Esophagus (tissue), 2 donors: ENCODE measurements around the gene UMAD1. TPM values are rescaled to one million over a fixed set of nuclear protein-coding genes. Genes with fewer than 3 reads are reported as not detected.

Experiments used
- H3K27ac ChIP-seq, 2 donors: one replicate each; pipeline ENCODE4 v1.5.1; 2013; ENCODE audit warnings: low read depth in 2 of 2, mild to moderate bottlenecking in 2 of 2, inconsistent platforms in 1 of 2, low read length in 1 of 2, moderate library complexity in 1 of 2
- H3K27me3 ChIP-seq, 2 donors: one replicate each; pipeline ENCODE4 v1.6.1; 2013; ENCODE audit warnings: low read length in 2 of 2, control low read depth in 1 of 2, mild to moderate bottlenecking in 1 of 2; ENCODE audit not compliant: insufficient read depth in 2 of 2, control insufficient read depth in 1 of 2
- H3K36me3 ChIP-seq, 2 donors: one replicate each; pipeline ENCODE4 v1.6.1; 2013; ENCODE audit warnings: low read length in 1 of 2; ENCODE audit not compliant: control insufficient read depth in 2 of 2, insufficient read depth in 2 of 2
- H3K4me1 ChIP-seq, 2 donors: one replicate each; pipeline ENCODE4 v1.6.1; 2013; ENCODE audit warnings: low read length in 1 of 2; ENCODE audit not compliant: control insufficient read depth in 2 of 2, insufficient read depth in 2 of 2
- H3K4me3 ChIP-seq, 2 donors: one replicate each; pipeline ENCODE4 v1.5.1; 2013; ENCODE audit warnings: low read length in 2 of 2, mild to moderate bottlenecking in 2 of 2, low read depth in 1 of 2, moderate library complexity in 1 of 2
- H3K9me3 ChIP-seq, 2 donors: one replicate each; pipeline ENCODE4 v1.6.1; 2013; ENCODE audit warnings: mild to moderate bottlenecking in 2 of 2, low read depth in 1 of 2, low read length in 1 of 2, moderate library complexity in 1 of 2; ENCODE audit not compliant: control insufficient read depth in 2 of 2, insufficient read depth in 1 of 2
- WGBS, 2 donors: extraction: QIAGEN DNeasy Blood & Tissue Kit; methylation state at CpG; one replicate each; pipeline ENCODE4 v1.1.7; 2013; 5-methylcytosine and 5-hydroxymethylcytosine counted together
- polyA plus RNA-seq, 2 donors: library from polyadenylated mRNA; stranded (reverse); fragments of 200-250 nt; gene quantifications; one replicate each; pipeline ENCODE4 v1.2.3, GENCODE V29; 2013
- donor health status: healthy with polysubstance abuse.
- donor health status: Bipolar disorder and iron deficiency.

UMAD1 gene
- polyA plus RNA-seq, 2 donors: 1.8 to 4.9 TPM

DNA sequence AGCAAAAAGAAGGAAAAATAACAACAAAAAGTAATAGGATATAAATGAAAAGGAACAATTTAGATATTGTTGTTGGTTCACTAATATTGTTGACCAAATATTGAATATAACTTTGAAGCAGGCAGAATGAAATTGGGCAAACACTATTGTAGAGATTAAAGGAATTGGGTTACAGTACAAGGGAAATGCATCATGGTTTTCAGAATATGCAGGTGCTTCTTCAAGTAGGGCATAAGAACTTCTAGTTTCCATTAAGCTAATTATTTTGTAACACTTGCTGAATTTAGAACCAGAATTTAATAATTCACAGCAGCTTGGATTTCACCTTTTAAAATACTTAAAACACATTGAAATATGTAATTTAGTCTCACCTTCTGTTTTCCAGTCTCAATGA lies 41.4 kb downstream of the UMAD1 start:
- no peaks in the 10 kb centered on the region for H3K4me1 ChIP-seq
- H3K27me3 ChIP-seq: no peaks in the 10 kb centered on the region
- no peak overlapping the region for H3K4me3 ChIP-seq
- H3K27ac ChIP-seq: no peak overlapping the region
- H3K9me3 ChIP-seq: no peaks in the 10 kb centered on the region
- no peaks in the 10 kb centered on the region for H3K36me3 ChIP-seq

DNA sequence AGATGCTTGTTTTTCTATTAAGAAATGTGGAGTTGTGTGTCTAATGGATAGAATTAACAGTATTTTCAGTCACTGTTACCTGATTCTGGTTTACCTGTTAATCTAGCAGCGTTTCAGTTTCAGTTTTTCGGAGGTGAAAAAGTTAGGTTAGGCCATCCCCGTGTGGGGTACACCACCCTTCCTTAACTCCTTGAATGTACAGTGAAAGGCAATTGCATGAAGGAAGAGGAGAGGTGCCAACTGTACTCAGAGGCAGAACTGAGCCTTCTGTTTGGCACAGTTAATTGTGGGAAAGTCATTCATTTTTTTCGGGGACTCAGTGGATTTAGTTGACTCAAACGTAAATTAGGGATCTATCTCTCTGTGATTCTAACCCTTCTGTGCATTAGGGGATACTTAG lies 42.3 kb downstream of the UMAD1 start:
- Histone ChIP-seq H3K4me1 (no peaks in the 10 kb centered on the region), H3K36me3 (no peaks in the 10 kb centered on the region), H3K4me3 (no peak overlapping the region), H3K27me3 (no peaks in the 10 kb centered on the region), H3K9me3 (no peaks in the 10 kb centered on the region), H3K27ac (no peak overlapping the region)
- 44 to 52% methylated on average over 5 of the region's 5 CpGs for WGBS, 2 donors

DNA sequence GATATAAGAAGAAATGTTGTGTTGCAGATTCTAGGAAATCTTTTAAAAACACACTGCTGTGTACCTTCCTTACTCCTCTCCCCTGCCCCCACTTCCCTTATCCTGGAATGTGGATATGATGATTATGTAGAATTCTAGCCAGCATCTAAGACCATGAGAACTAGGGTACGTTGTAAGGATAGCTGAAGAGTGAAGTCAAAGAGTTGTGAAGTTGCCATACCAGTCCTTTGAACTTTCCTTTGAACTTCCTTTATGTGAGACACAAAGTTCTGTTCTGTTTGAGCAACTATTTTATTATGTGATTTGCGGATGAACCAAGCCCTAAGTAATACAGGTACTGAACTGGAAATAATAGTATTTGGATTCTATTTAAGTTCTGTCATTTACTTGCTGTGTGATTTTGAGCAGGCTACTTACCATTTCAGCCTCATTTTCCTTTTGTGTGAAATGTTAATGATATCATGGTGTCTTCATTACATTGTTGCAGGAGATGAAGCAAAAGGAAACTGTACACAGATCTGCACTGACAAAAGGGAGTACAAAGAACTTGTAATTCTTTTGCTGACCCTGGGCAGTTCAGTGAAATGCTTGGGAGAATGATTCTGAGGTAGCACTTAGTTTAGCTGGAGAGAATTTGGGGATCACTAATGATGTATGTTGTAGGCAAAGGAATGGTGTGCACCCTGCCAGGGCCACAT lies 46.4 kb downstream of the UMAD1 start:
- Histone ChIP-seq H3K9me3 (no peaks in the 10 kb centered on the region), H3K4me3 (no peak overlapping the region), H3K27ac (no peak overlapping the region), H3K27me3 (no peaks in the 10 kb centered on the region), H3K4me1 (no peaks in the 10 kb centered on the region), H3K36me3 (no peaks in the 10 kb centered on the region)
- WGBS, 2 donors: 61 to 70% methylated on average over 2 of the region's 2 CpGs

DNA sequence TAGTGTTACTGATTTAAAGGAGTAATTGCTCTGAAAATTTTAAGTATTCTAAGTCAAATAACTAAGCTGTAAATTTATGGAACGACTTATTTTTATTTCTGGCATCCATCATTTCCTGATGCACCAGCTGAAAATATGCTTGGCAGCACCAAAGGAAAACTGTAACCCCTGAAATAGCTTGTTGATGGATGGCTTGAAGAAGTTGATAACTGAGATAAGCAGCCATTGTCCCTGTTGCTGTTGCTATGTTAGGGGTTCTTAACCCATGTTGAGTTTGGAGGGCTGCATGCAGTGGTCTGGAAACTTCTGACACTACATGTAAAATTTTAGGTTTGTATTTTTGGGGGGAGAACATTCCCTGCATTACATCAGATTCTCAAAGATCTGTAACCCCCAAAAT lies 47.2 kb downstream of the UMAD1 start:
- Histone ChIP-seq H3K27me3 (no peaks in the 10 kb centered on the region), H3K4me3 (no peak overlapping the region), H3K4me1 (no peaks in the 10 kb centered on the region), H3K9me3 (no peaks in the 10 kb centered on the region), H3K36me3 (no peaks in the 10 kb centered on the region), H3K27ac (no peak overlapping the region)
- 40 to 55% methylated on average over 1 of the region's 1 CpG for WGBS, 2 donors

DNA sequence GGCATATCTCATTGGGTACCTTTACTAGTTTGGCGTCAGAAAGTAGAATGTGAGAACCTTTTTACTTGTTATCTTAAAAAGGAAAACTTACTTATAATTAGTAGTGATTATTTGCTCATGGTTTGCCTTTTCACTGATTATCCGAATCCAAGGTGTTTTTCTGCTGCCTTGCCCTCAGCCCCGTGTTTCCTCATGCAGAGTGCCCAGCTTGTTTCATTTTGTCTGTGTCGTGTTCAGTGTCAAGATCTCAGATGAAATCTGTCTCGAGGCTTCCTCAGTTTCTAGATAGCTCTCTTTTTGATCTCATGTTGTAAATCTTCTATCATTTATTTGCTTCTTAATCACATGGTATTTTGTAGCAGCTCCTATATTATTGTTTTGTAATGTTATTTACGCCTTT lies 47.8 kb downstream of the UMAD1 start:
- Histone ChIP-seq H3K27me3 (no peaks in the 10 kb centered on the region), H3K4me3 (no peak overlapping the region), H3K36me3 (no peaks in the 10 kb centered on the region), H3K4me1 (no peaks in the 10 kb centered on the region), H3K27ac (no peak overlapping the region), H3K9me3 (no peaks in the 10 kb centered on the region)
- 63 to 72% methylated on average over 6 of the region's 6 CpGs for WGBS, 2 donors

DNA sequence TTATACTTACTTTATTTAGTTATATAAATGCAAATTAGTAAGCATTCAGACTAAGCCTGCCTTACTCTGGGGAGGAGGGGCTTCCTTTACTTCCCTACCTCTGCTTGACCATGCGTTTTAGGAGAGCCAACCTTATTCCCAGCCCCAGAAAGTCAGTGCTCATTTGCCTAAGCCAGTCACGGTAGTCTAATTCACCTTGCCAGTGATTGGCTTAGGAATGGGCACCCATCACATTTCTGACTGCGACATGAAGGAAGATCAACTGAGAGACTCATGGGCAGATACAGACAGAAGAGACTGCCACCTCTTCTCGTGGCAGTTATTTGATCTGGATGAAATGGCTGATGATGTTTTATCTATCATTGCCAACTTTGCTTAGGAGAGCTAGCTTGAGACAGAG lies 48.4 kb downstream of the UMAD1 start:
- Histone ChIP-seq H3K9me3 (no peaks in the 10 kb centered on the region), H3K4me1 (no peaks in the 10 kb centered on the region), H3K27me3 (no peaks in the 10 kb centered on the region), H3K36me3 (no peaks in the 10 kb centered on the region), H3K27ac (no peak overlapping the region), H3K4me3 (no peak overlapping the region)
- 93% methylated on average over 4 of the region's 4 CpGs for WGBS, 2 donors

DNA sequence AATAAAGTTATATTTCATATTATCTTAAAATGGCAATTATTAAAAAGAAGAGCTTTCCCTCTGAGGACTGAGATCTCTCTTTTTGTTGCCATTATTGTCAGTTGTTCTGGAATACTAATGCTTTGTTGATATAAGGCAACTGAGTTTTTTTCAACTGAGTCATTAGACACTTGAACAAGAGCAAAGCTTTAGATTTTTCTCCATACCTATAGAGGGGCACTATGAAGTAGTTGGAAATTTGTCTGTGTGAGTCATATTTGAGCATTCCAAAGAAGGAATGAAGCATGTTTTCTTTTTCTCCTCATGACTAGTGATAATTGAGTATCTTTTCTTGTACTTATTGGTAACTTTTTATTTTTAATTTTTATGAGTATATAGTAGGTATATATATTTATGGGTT lies 53.3 kb downstream of the UMAD1 start:
- Histone ChIP-seq H3K27me3 (no peaks in the 10 kb centered on the region), H3K4me3 (no peak overlapping the region), H3K4me1 (no peaks in the 10 kb centered on the region), H3K36me3 (no peaks in the 10 kb centered on the region), H3K9me3 (no peaks in the 10 kb centered on the region), H3K27ac (no peak overlapping the region)

DNA sequence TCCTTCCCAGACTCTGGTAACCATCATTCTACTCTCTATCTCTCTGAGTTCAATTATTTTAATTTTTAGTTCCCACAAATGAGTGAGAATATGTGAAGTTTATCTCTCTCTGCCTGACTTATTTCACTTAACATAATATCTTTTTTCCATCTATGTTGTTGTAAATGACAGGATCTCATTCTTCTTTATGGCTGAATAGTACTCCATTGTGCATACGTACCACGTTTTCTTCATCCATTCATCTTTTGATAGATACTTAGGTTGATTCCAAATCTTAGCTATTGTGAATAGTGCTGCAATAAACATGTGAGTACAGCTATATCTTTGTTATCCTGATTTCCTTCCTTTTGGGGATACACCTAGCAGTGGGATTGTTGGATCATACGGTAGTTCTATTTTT lies 54.0 kb downstream of the UMAD1 start:
- Histone ChIP-seq H3K4me1 (no peaks in the 10 kb centered on the region), H3K36me3 (no peaks in the 10 kb centered on the region), H3K9me3 (no peaks in the 10 kb centered on the region), H3K27ac (no peak overlapping the region), H3K4me3 (no peak overlapping the region), H3K27me3 (no peaks in the 10 kb centered on the region)
- 84 to 89% methylated on average over 3 of the region's 3 CpGs for whole genome bisulfite sequencing, 2 donors

DNA sequence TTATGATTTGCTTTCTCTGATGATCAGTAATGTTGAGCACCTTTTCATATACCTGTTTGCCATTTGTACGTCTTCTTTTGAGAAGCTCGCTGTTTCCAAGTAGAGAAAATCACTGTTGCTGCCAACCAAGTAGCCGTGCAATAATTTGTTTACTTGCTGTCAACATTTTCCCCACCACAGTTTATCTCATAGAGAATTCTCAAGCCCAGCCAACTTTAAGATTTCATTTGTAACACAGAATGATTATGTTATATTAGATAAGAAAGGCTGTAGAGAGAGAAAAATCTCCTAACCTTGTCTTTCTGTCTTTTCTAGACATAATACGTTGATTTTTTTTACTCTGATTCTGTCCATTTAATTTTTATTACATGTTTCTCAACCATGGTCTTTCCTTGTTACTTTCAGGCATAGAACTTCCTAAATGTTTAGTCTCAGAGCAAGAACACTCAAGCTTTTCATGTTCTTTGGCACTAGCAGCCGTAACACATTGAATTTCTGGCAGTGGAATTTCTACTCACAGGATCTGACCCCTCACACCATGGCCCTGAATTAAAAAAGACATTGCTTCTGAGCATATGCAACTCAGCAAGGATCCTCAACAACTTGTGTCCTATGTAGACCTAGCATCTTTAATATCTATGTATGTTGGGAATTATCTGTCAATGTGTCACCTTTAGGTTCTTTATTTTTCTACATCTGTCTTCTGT lies 54.7 kb downstream of the UMAD1 start:
- WGBS, 2 donors: 54 to 59% methylated on average over 5 of the region's 5 CpGs

DNA sequence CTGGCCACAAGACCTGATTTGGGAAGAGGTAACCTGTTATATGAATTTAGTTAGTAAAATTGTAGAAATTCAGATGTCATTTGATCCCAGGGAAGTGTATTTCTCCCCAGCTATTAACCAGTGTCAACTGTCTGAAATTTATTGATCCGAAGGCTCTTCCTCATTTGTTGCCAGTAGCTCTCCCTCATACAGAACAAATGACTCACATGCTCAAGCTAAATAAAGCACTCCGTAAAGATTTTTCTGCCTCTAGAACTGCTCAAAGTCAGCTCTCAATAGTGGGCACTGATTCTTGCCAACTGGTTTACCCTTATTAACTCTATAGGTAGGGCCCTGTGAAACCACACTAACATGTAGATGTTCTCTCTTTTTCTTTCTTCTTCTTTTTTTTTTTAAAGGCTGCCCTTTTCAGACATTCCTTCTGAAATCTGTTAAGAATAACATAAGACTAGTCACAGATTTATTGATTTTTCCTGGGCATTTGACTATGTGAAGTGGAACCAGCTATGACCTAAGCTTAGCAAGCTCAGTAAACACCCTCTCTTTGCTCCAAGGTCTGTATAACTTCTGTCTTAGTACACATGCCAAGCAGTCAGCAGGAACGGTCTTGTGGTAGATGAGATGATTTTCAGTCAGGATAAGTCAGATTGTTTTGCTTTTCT lies 56.0 kb downstream of the UMAD1 start:
- WGBS, 2 donors: 54 to 69% methylated on average over 3 of the region's 3 CpGs
- no peaks in the 10 kb centered on the region for H3K4me1 ChIP-seq
- H3K9me3 ChIP-seq: no peaks in the 10 kb centered on the region
- H3K4me3 ChIP-seq: no peak overlapping the region
- H3K27ac ChIP-seq: no peak overlapping the region
- no peaks in the 10 kb centered on the region for H3K27me3 ChIP-seq
- no peaks in the 10 kb centered on the region for H3K36me3 ChIP-seq

More for the DNA sequence above, 54.7 kb downstream of the UMAD1 start:
- H3K4me3 ChIP-seq: no peak overlapping the region
- H3K27me3 ChIP-seq: no peaks in the 10 kb centered on the region
- H3K9me3 ChIP-seq: no peaks in the 10 kb centered on the region
- no peaks in the 10 kb centered on the region for H3K36me3 ChIP-seq
- H3K4me1 ChIP-seq: no peaks in the 10 kb centered on the region
- H3K27ac ChIP-seq: no peak overlapping the region
